Muscle of back (tissue), 11 donors: Measurements from ENCODE around the gene TEX264. TPM values are rescaled to one million over a fixed set of nuclear protein-coding genes. Genes with fewer than 3 reads are reported as not detected.

Experiments used
- DNase-seq, 3 donors: peaks; one replicate each; pipeline versions ENCODE4 v3.0.0 to v3.0.0-alpha.2; 2013
- polyA plus RNA-seq, 10 donors: library from polyadenylated mRNA; unstranded; fragments of 120-200 nt; gene quantifications; one replicate each; pipeline ENCODE4 v1.2.1, GENCODE V29; 2013; ENCODE audit not compliant: insufficient read length in 10 of 10

Gene TEX264
- polyA plus RNA-seq, 10 donors = 17.2 to 25.2 (median 20.6) TPM

GRCh38 chr3:51691021-51691420 is 20.0 kb downstream of the TEX264 start:
- DNase-seq = no peak

DNA sequence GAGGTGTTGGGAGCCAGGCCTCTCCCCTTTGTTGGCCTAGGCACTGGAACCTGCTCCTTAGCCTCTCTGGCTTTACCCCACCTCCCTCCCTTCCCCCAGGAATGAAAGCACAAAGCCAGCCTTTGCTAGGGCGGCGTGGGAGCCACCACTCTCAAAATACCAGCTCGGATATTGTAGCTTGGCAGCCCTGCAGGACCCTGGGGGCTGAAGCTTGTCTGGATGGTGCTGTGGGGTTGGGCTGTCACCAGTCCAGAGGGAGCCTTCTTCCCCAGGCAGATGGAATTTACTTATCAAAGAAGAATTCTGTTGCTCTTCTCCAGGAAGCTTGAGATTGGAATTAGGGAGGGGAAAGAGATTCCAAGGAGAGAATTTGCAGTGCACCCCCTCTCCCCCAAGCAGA is 20.9 kb downstream of the TEX264 start:
- no peak for DNase-seq

DNA sequence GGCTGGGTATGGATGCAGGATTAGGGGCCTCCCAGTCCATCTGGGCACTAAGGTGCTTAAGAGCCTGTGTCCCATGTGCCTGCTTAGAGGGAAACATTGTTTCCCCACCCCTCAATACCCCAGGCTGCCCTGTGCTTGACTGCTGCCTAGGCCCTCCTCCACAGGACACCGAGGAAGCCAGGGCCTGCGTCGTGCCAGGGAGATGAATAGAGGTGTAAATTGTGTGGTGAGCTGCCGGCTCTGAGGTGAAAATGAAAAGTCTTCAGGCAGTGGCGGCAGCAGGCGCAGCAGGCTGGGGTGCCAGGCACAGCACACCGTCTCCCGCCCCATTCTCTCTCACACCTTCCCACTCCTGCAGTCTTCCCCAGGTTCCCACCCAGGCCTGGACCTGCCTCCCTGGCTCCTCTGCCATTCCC is 21.9 kb downstream of the TEX264 start:
- DNase-seq = no peak

DNA sequence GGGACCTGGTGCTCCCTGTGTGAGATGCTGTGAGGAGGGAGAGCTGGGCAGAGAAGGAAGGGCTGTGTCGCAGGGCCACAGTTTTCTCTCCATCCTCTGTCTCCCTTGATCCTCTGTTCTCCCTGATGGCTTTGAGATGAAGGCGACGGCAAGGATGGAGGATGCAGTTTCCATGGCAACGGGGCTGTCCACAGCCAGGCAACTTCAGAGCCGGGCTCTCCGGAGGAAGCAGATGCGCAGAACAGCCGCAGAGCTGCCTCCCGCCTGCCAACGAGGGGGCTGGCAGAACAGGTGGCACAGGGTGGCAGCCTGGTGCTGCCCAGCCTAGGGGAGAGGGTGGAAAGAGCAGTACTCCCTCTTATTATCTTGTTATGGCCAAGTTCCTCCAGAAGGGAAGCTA is 25.9 kb downstream of the TEX264 start:
- DNase-seq = no peak

DNA sequence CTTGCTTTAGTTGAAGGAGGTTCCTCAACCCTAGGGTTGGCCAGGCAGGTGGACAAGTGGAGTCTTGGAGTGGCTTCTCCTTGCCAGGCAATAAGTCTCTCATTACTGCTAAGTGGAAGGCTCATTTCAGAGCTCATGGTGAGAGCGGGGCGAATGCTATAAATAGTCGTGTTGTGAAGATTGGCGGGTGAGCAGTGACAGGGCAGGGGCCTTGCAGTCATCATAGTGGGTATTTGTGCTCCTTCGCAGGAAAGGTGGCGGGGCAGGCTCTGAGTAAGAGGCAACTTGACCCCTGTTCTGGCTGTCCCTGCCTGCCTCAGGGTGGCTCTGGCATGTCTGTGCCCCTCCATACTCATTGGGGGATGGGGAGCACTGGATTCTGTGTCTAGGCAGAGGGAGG is 27.2 kb downstream of the TEX264 start:
- DNase-seq = no peak

GRCh38 chr3:51700403-51700802 is 29.4 kb downstream of the TEX264 start:
- no peak for DNase-seq

DNA sequence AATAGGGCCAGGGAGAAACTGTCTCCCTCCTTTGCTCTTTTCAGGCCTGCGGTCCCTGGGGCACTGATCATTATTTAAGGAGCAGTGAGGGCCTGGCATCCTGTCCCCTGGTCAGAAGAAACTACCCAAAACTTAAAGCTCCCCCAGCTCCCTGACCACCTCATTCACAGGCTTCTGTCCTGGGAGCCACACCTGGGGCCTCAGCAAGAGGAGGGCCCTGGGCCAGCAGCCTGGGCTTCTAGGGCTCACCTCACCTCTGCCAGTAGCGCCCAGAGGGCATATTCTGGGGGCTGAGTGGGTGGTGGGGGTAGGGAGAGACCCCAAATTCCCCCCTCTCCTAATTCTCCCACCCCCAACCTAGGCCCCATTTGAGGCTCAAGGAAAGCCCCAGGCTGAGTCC is 31.1 kb downstream of the TEX264 start:
- DNase-seq = no peak

- no peak for DNase-seq
Measured at GRCh38 chr3:51703068-51703760, 32.2 kb downstream of the TEX264 start.

GRCh38 chr3:51703761-51704510 is 32.9 kb downstream of the TEX264 start:
- DNase-seq = no peak

GRCh38 chr3:51704511-51704950 is 33.5 kb downstream of the TEX264 start:
- no peak for DNase-seq

GRCh38 chr3:51705276-51706020 is 34.4 kb downstream of the TEX264 start:
- no peak for DNase-seq

DNA sequence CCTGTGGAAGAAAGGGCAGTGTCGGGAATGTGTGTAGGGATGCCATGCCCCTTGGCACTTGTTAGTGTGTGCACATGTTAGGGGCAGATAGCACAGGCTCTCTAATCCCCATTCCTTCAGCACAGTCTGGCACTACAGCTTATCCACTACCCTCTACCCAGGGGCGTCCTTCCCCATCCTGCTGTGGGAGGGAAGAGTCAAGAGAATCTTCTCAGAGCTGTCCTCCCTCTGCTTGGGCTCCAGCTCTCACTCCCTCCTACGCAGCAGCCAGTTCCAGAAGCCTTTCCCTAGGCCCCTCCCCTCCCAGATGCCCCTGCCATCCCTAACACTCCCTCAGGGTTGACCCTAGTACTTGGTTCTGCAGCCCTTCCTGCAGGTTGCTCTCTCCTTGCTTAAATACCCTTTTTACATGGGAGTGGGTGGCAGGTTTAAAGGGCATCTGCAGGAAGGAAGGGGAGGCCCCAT is 35.0 kb downstream of the TEX264 start:
- no peak for DNase-seq

GRCh38 chr3:51706788-51707731 is 36.0 kb downstream of the TEX264 start, which contains the start of gene GRM2:
GRM2 (plus strand) TSS chr3:51707068; CDS start chr3:51708984, 1,916 bp downstream.
- DNase-seq = peak; percentile 83 to 94 (median 90)

DNA sequence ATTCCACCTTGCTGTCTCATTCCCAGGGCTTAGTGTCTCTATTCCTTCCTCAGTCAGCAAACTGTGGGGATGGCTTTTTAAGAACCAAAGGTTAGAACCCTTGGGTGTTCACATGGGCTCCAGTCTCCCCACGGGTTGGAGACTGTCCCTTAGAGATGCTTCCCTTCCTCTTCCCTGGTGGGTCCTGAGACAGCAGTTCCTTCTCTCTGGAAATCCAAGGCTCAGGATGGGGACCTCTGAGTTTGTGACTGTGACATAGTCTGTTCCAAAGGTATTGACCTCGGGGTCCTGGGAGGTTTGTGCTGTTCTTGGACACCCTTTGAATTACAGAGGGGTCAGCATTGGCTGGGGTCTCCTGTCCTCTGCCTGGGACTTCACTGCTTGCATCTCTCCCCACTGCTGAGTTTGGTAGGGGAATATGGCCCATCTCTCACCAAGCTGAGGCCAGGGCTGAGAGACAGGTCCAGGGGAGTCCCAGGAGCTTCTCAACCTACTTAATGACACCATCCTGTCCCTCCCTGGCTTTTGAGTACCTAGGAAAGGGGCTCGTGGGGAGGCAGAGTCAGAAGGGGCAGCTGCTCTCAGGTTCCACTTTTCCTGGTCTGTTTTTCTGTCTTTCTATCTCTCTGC is 37.3 kb downstream of the TEX264 start:
- no peak for DNase-seq

DNA sequence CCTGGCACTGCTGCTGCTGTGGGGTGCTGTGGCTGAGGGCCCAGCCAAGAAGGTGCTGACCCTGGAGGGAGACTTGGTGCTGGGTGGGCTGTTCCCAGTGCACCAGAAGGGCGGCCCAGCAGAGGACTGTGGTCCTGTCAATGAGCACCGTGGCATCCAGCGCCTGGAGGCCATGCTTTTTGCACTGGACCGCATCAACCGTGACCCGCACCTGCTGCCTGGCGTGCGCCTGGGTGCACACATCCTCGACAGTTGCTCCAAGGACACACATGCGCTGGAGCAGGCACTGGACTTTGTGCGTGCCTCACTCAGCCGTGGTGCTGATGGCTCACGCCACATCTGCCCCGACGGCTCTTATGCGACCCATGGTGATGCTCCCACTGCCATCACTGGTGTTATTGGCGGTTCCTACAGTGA is 38.0 kb downstream of the TEX264 start:
- no peak for DNase-seq

DNA sequence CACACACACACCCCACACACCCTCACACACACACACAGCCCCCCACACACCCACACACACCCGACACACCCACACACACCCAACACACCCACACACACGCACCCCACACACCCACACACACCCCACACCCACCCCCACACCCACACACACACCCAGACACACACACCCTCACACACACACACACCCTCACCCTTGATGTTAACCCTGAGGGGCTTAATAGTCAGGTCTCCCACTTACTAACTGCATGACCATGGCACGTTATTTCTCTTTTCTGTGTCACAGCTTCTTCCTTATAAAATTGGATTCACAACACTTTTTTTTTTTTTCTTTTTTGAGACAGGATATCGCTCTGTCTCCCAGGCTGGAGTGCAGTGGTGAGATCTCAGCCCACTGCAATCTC is 38.6 kb downstream of the TEX264 start:
- no peak for DNase-seq

GRCh38 chr3:51710631-51711351 is 39.7 kb downstream of the TEX264 start:
- no peak for DNase-seq

GRCh38 chr3:51711352-51712037 is 40.4 kb downstream of the TEX264 start:
- DNase-seq = no peak

DNA sequence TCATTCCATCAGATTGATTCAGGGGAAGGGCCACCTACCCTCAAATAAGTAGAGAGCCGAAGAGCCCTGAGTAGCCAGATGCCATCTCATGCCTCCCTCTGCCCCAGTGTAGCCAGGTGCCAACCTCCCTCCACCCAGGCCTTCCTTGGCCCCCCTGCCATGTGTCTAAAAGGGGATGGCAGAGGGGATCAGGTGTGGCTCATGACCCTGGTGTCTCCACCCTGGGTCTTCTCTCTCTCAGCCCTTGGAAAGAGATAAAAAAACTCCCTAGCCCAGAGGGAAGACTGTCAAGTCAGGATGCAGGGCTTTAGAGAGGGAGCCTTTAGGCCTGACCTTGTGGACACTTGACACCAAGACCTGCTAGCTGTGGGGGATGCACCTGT is 41.0 kb downstream of the TEX264 start:
- no peak for DNase-seq
